HG03066 (cell line): ENCODE measurements around the gene KMT2C.
"Not testable (repeated sequence)": the region's sequence is repeated elsewhere in the genome, so short reads cannot be mapped to it uniquely, and the experiment has no call there.

ENCODE experiments used
- ATAC-seq: cut with Tn5 transposase; IDR thresholded peaks from one replicate; pipeline ENCODE4 v1.9.1; 2021; ENCODE audit warnings: low read depth; ENCODE audit not compliant: unreplicated experiment

Gene KMT2C

GRCh38 chr7:152442330-152442835 is 6.6 kb upstream of the KMT2C start:
- ATAC-seq: no peak

- not testable (repeated sequence) for ATAC-seq
Measured at GRCh38 chr7:152441810-152442209, 6.0 kb upstream of the KMT2C start.

- not testable (repeated sequence) for ATAC-seq
Measured at GRCh38 chr7:152441168-152441567, 5.4 kb upstream of the KMT2C start.

- ATAC-seq: not testable (repeated sequence)
Measured at GRCh38 chr7:152438017-152438416, 2.2 kb upstream of the KMT2C start.

- not testable (repeated sequence) for ATAC-seq
Measured at GRCh38 chr7:152436931-152437575, 1.2 kb upstream of the KMT2C start.

GRCh38 chr7:152436111-152436930 is 518 bp upstream of the KMT2C start:
- ATAC-seq: peak; percentile 39

GRCh38 chr7:152434511-152435383 is 1.1 kb downstream of the KMT2C start:
- peak; percentile 23 for ATAC-seq

- ATAC-seq: peak; percentile 28
Measured at GRCh38 chr7:152433721-152434490, 1.9 kb downstream of the KMT2C start.

GRCh38 chr7:152432735-152433134 is 3.1 kb downstream of the KMT2C start:
- ATAC-seq: not testable (repeated sequence)

- no peak for ATAC-seq
Measured at GRCh38 chr7:152430854-152431253, 4.9 kb downstream of the KMT2C start.

- ATAC-seq: not testable (repeated sequence)
Measured at GRCh38 chr7:152430118-152430517, 5.7 kb downstream of the KMT2C start.

GRCh38 chr7:152424348-152425108 is 11.3 kb downstream of the KMT2C start:
- no peak for ATAC-seq

- ATAC-seq: no peak
Measured at GRCh38 chr7:152423991-152424347, 11.8 kb downstream of the KMT2C start.

- not testable (repeated sequence) for ATAC-seq
Measured at GRCh38 chr7:152423171-152423570, 12.6 kb downstream of the KMT2C start.

- not testable (repeated sequence) for ATAC-seq
Measured at GRCh38 chr7:152420950-152421349, 14.9 kb downstream of the KMT2C start.

GRCh38 chr7:152419473-152420429 is 16.1 kb downstream of the KMT2C start:
- no peak for ATAC-seq

GRCh38 chr7:152414779-152415178 is 21.0 kb downstream of the KMT2C start:
- ATAC-seq: no peak

- ATAC-seq: no peak
Measured at GRCh38 chr7:152411389-152411788, 24.4 kb downstream of the KMT2C start.
